ENCODE measurements around the gene RCVRN. TPM values are rescaled to one million over a fixed set of nuclear protein-coding genes. Genes with fewer than 3 reads are reported as not detected.

Gene RCVRN
- polyA plus RNA-seq, 1 experiment, result not detected

- H3K27me3 ChIP-seq (ENCODE audit: control insufficient read depth, insufficient read depth, low read length), result no peaks in the 10 kb centered on the region
- peaks cover 58% of the 10 kb centered on the region for H3K9me3 ChIP-seq (ENCODE audit: control insufficient read depth, insufficient read depth, low read length)
- no peak overlapping the region for H3K27ac ChIP-seq (ENCODE audit: low read depth, low read length)
- no peak overlapping the region for H3K4me3 ChIP-seq (ENCODE audit: low read depth, low read length)
- CTCF ChIA-PET, result no interaction called here
- no peak for DNase-seq (ENCODE audit: low read depth, low spot score)
- POLR2A ChIA-PET, result no interaction called here
- TF ChIP-seq CTCF (IDR thresholded peaks at IDR 0.05; ENCODE audit: low read depth, low read length), result no peak
These were observed 2.1 kb upstream of the RCVRN start for GRCh38 chr17:9907131-9907530.

GRCh38 chr17:9906616-9907015 lies 1.5 kb upstream of the RCVRN start:
- Histone ChIP-seq H3K4me3 (ENCODE audit: low read depth, low read length) (no peak overlapping the region), H3K27ac (ENCODE audit: low read depth, low read length) (no peak overlapping the region), H3K9me3 (ENCODE audit: control insufficient read depth, insufficient read depth, low read length) (peaks cover 56% of the 10 kb centered on the region), H3K27me3 (ENCODE audit: control insufficient read depth, insufficient read depth, low read length) (no peaks in the 10 kb centered on the region)
- no peak for TF ChIP-seq CTCF (IDR thresholded peaks at IDR 0.05; ENCODE audit: low read depth, low read length)
- no peak for DNase-seq (ENCODE audit: low read depth, low spot score)
- POLR2A ChIA-PET, result no interaction called here
- CTCF ChIA-PET, result no interaction called here

GRCh38 chr17:9905902-9906301 lies 831 bp upstream of the RCVRN start:
- Histone ChIP-seq H3K27ac (ENCODE audit: low read depth, low read length) (no peak overlapping the region), H3K9me3 (ENCODE audit: control insufficient read depth, insufficient read depth, low read length) (peaks cover 53% of the 10 kb centered on the region), H3K27me3 (ENCODE audit: control insufficient read depth, insufficient read depth, low read length) (no peaks in the 10 kb centered on the region), H3K4me3 (ENCODE audit: low read depth, low read length) (no peak overlapping the region)
- TF ChIP-seq CTCF (IDR thresholded peaks at IDR 0.05; ENCODE audit: low read depth, low read length), result peak; percentile 25; the same call in 1 of the 2 replicates
- DNase-seq (ENCODE audit: low read depth, low spot score), result no peak
- ChIA-PET POLR2A (no interaction called here), CTCF (interaction anchor here (1.2 kb wide), 1 partner anchor 712 kb away, joined by 3 read pairs; no protein-coding TSS in a partner anchor)

GRCh38 chr17:9904277-9905077 lies 594 bp downstream of the RCVRN start:
- Histone ChIP-seq H3K27ac (ENCODE audit: low read depth, low read length) (no peak overlapping the region), H3K4me3 (ENCODE audit: low read depth, low read length) (no peak overlapping the region), H3K9me3 (ENCODE audit: control insufficient read depth, insufficient read depth, low read length) (peaks cover 58% of the 10 kb centered on the region), H3K27me3 (ENCODE audit: control insufficient read depth, insufficient read depth, low read length) (no peaks in the 10 kb centered on the region)
- TF ChIP-seq CTCF (IDR thresholded peaks at IDR 0.05; ENCODE audit: low read depth, low read length), result no peak
- no peak for DNase-seq (ENCODE audit: low read depth, low spot score)
- ChIA-PET CTCF (interaction anchor here (0.6 kb wide), 2 partner anchors 24 to 1078 kb away, joined by 4 read pairs; no protein-coding TSS in a partner anchor), POLR2A (no interaction called here)

- H3K4me3 ChIP-seq (ENCODE audit: low read depth, low read length), result no peak overlapping the region
- no peak for DNase-seq (ENCODE audit: low read depth, low spot score)
- no peaks in the 10 kb centered on the region for H3K27me3 ChIP-seq (ENCODE audit: control insufficient read depth, insufficient read depth, low read length)
- no peak overlapping the region for H3K27ac ChIP-seq (ENCODE audit: low read depth, low read length)
- peaks cover 55% of the 10 kb centered on the region for H3K9me3 ChIP-seq (ENCODE audit: control insufficient read depth, insufficient read depth, low read length)
- ChIA-PET POLR2A (no interaction called here), CTCF (no interaction called here)
- no peak for TF ChIP-seq CTCF (IDR thresholded peaks at IDR 0.05; ENCODE audit: low read depth, low read length)
These were observed 3.0 kb downstream of the RCVRN start for GRCh38 chr17:9902120-9902519.

All from AG04450 (cell line).